PC-3 (cell line): ENCODE data around the gene ZNF281. TPM values are rescaled to one million over a fixed set of nuclear protein-coding genes. Genes with fewer than 3 reads are reported as not detected.

Experiments used
- ATAC-seq: fragments of 200-7000 bp; cut with Tn5 transposase; 2 replicates; pipeline ENCODE4 v1.9.1; 2020; ENCODE audit warnings: mild to moderate bottlenecking, moderate library complexity
- BruUV-seq: library from RNA; stranded (reverse); fragments of 400-500 nt; replicated peaks from 2 replicates; lab custom pipeline; 2021; lab: Mats Ljungman, UMichigan
- CTCF ChIA-PET: fragments of 300-600 bp; sonication (Branson Sonifier 250); formaldehyde crosslinking; loops from one replicate; lab custom pipeline; 2022; ENCODE audit warnings: antibody characterized with exemption; lab: Charles Lee
- POLR2A ChIA-PET: fragments of 300-600 bp; sonication (Branson Sonifier 250); formaldehyde crosslinking; loops from one replicate; lab custom pipeline; 2022; ENCODE audit warnings: antibody characterized with exemption; ENCODE audit not compliant: unreplicated experiment; lab: Charles Lee
- DNase-seq: peaks from one replicate; pipeline ENCODE4 v3.0.0-alpha.2; 2015
- H2AFZ ChIP-seq: fragments of 300-600 bp; sonication (generic); 2 replicates; pipeline ENCODE4 v1.6.0; 2016; ENCODE audit warnings: antibody characterized with exemption, low read length
- H3F3A ChIP-seq: fragments of 300-600 bp; sonication (generic); one replicate; pipeline ENCODE4 v1.6.0; 2017; ENCODE audit warnings: antibody characterized with exemption, low read length, control low read depth, mild to moderate bottlenecking; ENCODE audit not compliant: unreplicated experiment
- H3K27ac ChIP-seq: fragments of 300-600 bp; sonication (generic); 2 replicates; pipeline ENCODE4 v1.5.1; 2016; ENCODE audit warnings: mild to moderate bottlenecking, low read length
- H3K27me3 ChIP-seq: fragments of 300-600 bp; sonication (generic); 2 replicates; pipeline ENCODE4 v1.6.1; 2016; ENCODE audit warnings: low read length, mixed read lengths
- H3K36me3 ChIP-seq: fragments of 300-600 bp; sonication (generic); 2 replicates; pipeline ENCODE4 v1.6.1; 2016; ENCODE audit warnings: low read depth, mixed run types, low read length, mixed read lengths
- H3K4me1 ChIP-seq: fragments of 300-600 bp; sonication (generic); 2 replicates; pipeline ENCODE4 v1.5.1; 2016; ENCODE audit warnings: low read length; ENCODE audit not compliant: insufficient read depth
- H3K4me2 ChIP-seq: fragments of 300-600 bp; sonication (generic); 2 replicates; pipeline ENCODE4 v1.6.0; 2016; ENCODE audit warnings: low read length
- H3K4me3 ChIP-seq: fragments of 300-600 bp; sonication (generic); 2 replicates; pipeline ENCODE4 v1.5.1; 2016; ENCODE audit warnings: mild to moderate bottlenecking, low read length, mixed read lengths
- H3K79me2 ChIP-seq: fragments of 300-600 bp; sonication (generic); 2 replicates; pipeline ENCODE4 v1.6.1; 2017; ENCODE audit warnings: low read length, mixed read lengths
- H3K9ac ChIP-seq: fragments of 300-600 bp; sonication (generic); 2 replicates; pipeline ENCODE4 v1.6.0; 2016; ENCODE audit warnings: mild to moderate bottlenecking, low read length
- H3K9me2 ChIP-seq: fragments of 300-600 bp; sonication (generic); replicated peaks from 2 replicates; pipeline ENCODE4 v1.6.1; 2016; ENCODE audit warnings: mixed run types, low read length, mixed read lengths
- H3K9me3 ChIP-seq: fragments of 300-600 bp; sonication (generic); 2 replicates; pipeline ENCODE4 v1.6.1; 2016; ENCODE audit warnings: low read length, mixed read lengths
- H4K20me1 ChIP-seq: fragments of 300-600 bp; sonication (generic); 2 replicates; pipeline ENCODE4 v1.6.1; 2016; ENCODE audit warnings: low read length, mixed read lengths
- CTCF ChIP-seq: fragments of 300-600 bp; sonication (generic); conservative IDR thresholded peaks from 2 replicates; pipeline ENCODE4 v1.5.1; 2017; ENCODE audit warnings: antibody characterized with exemption, low read depth, mild to moderate bottlenecking, low read length
- EZH2 ChIP-seq: fragments of 300-600 bp; sonication (generic); IDR thresholded peaks from one replicate; pipeline ENCODE4 v1.6.1; 2017; ENCODE audit warnings: antibody characterized with exemption, mild to moderate bottlenecking, low read length; ENCODE audit not compliant: unreplicated experiment
- EZH2phosphoT487 ChIP-seq: fragments of 300-600 bp; sonication (generic); IDR thresholded peaks from 2 replicates; pipeline ENCODE4 v1.6.1; 2018; ENCODE audit warnings: mild to moderate bottlenecking, antibody characterized with exemption, low read length, borderline replicate concordance
- intact Hi-C: fragments of 100-400 bp; cut with micrococcal nuclease; formaldehyde crosslinking; loops from 2 replicates; pipeline ENCODE4 v1.9.0; 2023
- total RNA-seq: library from RNA; depleted of rRNA; stranded (reverse); fragments of >200 nt; gene quantifications from 2 replicates; pipeline ENCODE4 v1.2.3, GENCODE V29; 2014

The ZNF281 gene
- total RNA-seq, 1 experiment from 2014 or later: 26.6 TPM

- no TSS peak for BruUV-seq
- H3K79me2 ChIP-seq: no peaks in the 10 kb centered on the region
- no peak for ATAC-seq
Measured at GRCh38 chr1:200378096-200378495, 31.7 kb downstream of the ZNF281 start.

DNA sequence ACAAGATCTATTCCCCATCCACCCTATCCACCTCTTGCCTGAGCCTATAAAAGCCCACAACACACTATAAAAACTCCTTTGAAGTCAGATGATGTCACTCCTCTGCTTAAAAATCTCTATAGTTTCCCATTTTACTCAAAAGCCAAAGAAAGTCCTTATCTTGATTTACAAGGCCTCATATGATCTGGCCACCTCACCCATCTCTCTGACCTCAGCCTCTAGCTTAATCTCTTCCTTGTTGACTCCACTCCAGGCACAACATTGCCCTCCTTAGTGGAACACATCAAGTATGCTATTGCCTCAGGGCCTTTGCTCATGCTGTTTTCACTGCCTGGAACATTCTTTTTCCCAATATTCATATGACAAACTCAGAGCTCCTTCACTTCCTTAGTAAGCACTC is 33.3 kb downstream of the ZNF281 start:
- BruUV-seq: no TSS peak
- no peak overlapping the region for H3K9ac ChIP-seq
- H2AFZ ChIP-seq: no peak overlapping the region
- no peak overlapping the region for H3K4me3 ChIP-seq
- intact Hi-C loops: no loop called here
- peaks cover 68% of the 10 kb centered on the region for H3K4me1 ChIP-seq
- H3K36me3 ChIP-seq: no peaks in the 10 kb centered on the region
- no peaks in the 10 kb centered on the region for H3K9me3 ChIP-seq
- no peaks in the 10 kb centered on the region for H4K20me1 ChIP-seq
- peak; percentile 58 for DNase-seq
- CTCF ChIA-PET: no interaction called here
- H3F3A ChIP-seq: peaks cover 27% of the 10 kb centered on the region
- no peak overlapping the region for H3K27ac ChIP-seq
- POLR2A ChIA-PET: interaction anchor here (0.7 kb wide), 1 partner anchor 65 kb away, joined by 5 read pairs; no protein-coding TSS in a partner anchor
- no peak overlapping the region for H3K4me2 ChIP-seq
- ATAC-seq: no peak
- no peaks in the 10 kb centered on the region for H3K27me3 ChIP-seq
- no peaks in the 10 kb centered on the region for H3K9me2 ChIP-seq
- H3K79me2 ChIP-seq: no peaks in the 10 kb centered on the region
- no peak for TF ChIP-seq EZH2phosphoT487

More at GRCh38 chr1:200378096-200378495, 31.7 kb downstream of the ZNF281 start:
- Histone ChIP-seq H3K27ac (0 out of 2 replicates have a peak overlapping the region, but pooled peaks have one; percentile 73), H3K9me2 (no peaks in the 10 kb centered on the region), H3K9ac (no peak overlapping the region), H3K4me3 (no peak overlapping the region), H4K20me1 (no peaks in the 10 kb centered on the region), H3F3A (peaks cover 20% of the 10 kb centered on the region), H3K4me2 (no peak overlapping the region), H3K36me3 (no peaks in the 10 kb centered on the region), H2AFZ (no peak overlapping the region), H3K27me3 (no peaks in the 10 kb centered on the region), H3K9me3 (no peaks in the 10 kb centered on the region), H3K4me1 (peaks cover 63% of the 10 kb centered on the region)
- no peak for TF ChIP-seq EZH2phosphoT487
- no peak for TF ChIP-seq EZH2
- no peak for TF ChIP-seq CTCF
- POLR2A ChIA-PET: no interaction called here
- no peak for DNase-seq
- CTCF ChIA-PET: no interaction called here
- intact Hi-C loops: loop anchor here (2.0 kb wide), 1 partner anchor 33 kb away; the partner anchor contains the start of gene ZNF281

DNA sequence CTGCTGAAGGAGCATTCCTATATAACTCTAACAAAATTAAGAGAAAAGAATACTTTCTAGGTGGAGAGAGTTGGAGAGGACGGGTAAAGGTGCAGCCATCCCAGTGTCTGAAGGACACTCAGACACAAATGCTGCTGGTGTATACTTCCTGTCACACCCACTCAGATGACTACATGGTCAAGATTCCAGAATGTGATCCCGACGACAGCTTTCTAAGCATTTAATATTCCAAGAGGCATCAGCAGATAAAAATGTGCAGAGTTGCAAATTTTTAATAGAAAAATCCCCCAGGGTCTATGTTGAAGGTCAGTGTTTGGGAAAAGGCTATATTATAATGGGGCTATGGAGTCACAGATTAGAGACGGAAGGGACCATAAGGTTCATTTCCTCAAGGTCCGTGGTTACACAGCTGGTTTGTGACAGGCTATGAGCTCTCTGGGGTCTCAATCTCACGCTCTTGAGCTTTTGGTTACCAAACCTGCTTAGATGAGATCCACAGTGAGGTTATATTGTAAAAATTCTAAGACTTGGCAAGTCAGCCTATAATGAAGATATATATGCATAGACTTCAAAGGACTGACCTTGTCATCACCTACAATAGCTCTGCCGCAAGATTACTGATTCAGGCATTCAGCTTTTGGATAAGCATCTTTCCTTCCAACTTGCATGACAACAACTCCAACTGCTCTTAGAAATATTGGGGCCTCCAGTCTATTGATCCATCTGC is 35.1 kb downstream of the ZNF281 start:
- TF ChIP-seq EZH2phosphoT487 (no peak), CTCF (no peak), EZH2 (no peak)
- H3K4me3 ChIP-seq: no peak overlapping the region

More for the DNA sequence above, 35.1 kb downstream of the ZNF281 start:
- intact Hi-C loops: no loop called here
- peaks cover 60% of the 10 kb centered on the region for H3K4me1 ChIP-seq
- 0 out of 2 replicates have a peak overlapping the region, but pooled peaks have one; percentile 3 for H3K4me2 ChIP-seq
- no peak for ATAC-seq
- H3K79me2 ChIP-seq: no peaks in the 10 kb centered on the region
- H3K27me3 ChIP-seq: no peaks in the 10 kb centered on the region
- BruUV-seq: no TSS peak
- no peaks in the 10 kb centered on the region for H3K36me3 ChIP-seq
- DNase-seq: peak; percentile 67
- H3F3A ChIP-seq: peaks cover 17% of the 10 kb centered on the region
- H3K9me2 ChIP-seq: no peaks in the 10 kb centered on the region
- no peaks in the 10 kb centered on the region for H4K20me1 ChIP-seq
- no peak overlapping the region for H3K9ac ChIP-seq
- ChIA-PET CTCF (no interaction called here), POLR2A (interaction anchor here (0.6 kb wide), 1 partner anchor 67 kb away, joined by 3 read pairs; no protein-coding TSS in a partner anchor)
- H2AFZ ChIP-seq: no peak overlapping the region
- no peaks in the 10 kb centered on the region for H3K9me3 ChIP-seq
- no peak overlapping the region for H3K27ac ChIP-seq
